HG02840 (cell line): ENCODE measurements around the gene RGS18.
"Not testable (repeated sequence)": the region's sequence is repeated elsewhere in the genome, so short reads cannot be mapped to it uniquely, and the experiment has no call there.

ENCODE experiments used
- ATAC-seq: cut with Tn5 transposase; IDR thresholded peaks from one replicate; pipeline ENCODE4 v1.9.1; 2021; ENCODE audit warnings: mild to moderate bottlenecking, moderate library complexity, moderate number of reproducible peaks; ENCODE audit not compliant: unreplicated experiment, low FRiP score

Gene RGS18

DNA sequence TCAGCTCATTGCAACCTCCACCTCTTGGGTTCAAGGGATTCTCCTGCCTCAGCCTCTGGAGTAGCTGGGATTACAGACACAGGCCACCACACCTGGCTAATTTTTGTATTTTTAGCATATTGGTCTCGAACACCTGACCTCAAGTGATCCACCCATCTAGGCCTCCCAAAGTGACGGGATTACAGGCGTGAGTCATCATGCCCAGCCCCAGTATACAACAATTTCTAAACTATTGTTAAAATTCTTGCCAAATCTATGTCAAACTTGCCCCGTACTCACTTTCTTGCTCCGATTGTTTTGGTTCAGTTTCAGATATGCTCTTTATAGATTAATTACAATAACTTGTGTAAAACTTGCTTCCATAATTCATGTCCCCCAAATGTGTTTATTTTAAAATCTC, 4.1 kb downstream of the RGS18 start:
- ATAC-seq = no peak

DNA sequence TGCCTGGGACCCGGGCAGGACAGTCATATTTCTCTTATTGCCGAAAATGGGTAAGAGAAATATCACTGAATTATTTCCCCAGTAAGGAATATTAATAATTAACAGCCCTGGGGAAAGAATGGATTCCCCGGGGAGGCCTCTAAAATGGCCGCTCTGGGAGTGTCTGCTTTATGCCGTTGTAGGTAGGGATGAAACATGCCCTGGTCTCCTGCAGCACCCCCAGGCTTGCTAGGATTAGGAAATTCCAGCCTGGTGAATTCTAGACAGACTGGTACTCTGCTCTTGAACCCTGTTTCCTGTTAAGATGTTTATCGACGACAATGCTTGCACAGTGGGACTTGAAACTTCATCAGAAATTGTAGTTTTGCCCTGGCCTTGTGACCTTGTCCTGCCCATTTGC, 6.7 kb downstream of the RGS18 start:
- not testable (repeated sequence) for ATAC-seq

DNA sequence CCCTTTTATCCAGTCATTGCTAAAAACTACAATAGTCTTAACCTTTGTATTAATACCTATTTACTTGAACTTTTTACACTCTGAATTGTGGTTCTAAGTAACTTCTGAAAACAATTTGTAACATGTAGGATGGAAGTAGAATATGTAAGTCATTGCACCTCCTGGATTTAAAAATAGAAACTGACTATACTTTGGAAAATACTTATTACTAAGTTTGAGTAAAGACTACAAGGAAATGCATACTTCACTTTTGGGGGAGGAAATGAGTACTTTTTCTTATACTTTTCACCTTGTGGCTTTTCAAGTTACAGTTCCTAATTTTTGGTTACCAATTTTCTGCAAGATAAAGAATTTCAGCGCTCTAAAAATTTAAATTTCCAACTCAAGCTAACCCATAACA, 8.7 kb downstream of the RGS18 start:
- no peak for ATAC-seq

DNA sequence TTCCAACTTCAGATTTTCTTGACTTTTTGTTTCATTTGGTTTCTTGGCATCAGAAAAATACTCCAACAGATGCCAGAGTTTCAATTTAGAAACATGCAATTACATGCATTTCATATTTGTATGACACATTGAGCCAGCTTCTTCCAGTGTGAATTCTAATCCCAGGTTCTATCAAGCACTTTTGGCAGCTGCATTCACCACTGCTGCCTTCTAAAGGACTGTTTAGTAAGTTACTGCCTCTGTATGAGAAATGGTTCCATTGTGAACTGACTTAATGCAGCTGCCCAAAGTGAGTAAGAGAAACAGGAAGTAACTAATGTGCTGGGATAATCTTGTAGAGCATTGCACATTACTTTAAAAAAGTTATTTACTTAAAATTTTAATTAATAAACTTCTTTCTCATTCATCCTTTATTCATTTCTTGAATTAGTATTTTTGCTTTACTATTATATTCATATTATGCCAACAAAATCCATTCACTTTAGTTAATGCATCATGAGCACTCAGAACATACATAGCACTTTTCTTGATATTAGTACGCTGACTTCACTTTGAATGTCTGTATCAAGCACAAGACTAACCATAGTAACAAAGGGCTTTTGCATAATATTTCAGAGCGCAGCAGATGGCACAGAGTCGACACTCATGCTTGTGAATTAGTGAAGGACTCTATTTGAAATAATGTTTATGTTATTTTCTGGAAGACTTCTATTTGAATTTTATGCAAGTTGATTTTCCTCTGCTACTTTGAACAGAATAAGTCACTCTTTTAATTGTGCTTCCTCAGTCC, 9.8 kb downstream of the RGS18 start:
- ATAC-seq = no peak

DNA sequence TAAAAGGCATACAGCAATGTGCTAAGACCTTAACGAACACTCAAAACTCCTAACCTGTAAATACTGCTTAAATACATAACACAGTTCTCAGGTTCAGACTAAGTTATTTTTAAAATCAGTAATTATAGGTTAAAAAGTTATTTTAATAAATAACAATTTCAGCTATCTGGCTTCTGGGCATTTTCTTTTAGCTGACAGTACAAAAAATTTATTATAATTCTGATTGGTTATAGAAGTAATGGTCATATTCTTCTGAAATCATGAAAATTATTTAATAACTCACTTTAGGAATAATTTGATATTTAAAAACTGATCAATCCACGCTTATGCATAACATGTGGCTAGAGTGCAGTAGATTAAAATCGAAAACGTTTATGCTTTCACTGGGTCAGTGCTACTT, 10.7 kb downstream of the RGS18 start:
- ATAC-seq = no peak

DNA sequence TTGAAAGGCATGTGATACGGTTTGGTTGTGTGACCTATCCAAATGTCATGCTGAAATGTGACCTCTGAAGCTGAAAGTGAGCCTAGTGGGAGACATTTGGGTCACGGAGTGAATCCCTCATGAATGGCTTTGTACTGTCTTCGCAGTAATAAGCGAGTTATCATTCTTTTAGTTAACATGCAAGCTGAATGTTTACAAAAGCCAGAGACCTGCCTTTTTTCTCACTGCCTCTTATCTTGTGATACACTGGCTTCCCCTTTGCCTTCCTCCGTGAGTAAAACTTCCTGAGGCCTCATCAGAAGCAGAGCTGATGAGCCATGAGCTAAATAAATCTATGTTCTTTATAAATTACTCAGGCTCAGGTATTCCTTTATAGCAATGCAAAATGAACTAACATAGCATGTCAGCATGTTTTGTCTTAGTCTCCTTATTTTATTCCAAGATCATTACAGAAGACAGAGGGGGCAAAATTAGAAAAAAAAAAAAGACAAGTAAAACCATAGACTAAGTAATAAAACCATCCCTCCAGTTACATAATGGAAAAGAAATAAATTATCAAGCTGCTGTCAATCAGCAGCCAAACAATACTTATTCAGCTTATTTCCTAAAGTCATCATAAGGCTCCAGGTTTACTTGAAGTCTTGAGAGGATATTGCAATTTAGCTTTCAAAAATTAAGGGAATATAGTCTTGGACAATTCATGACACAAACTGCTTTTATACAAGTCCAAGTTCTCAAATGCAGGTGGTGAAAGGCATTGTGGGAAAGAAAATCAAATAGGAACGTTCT, 12.1 kb downstream of the RGS18 start:
- ATAC-seq = no peak

DNA sequence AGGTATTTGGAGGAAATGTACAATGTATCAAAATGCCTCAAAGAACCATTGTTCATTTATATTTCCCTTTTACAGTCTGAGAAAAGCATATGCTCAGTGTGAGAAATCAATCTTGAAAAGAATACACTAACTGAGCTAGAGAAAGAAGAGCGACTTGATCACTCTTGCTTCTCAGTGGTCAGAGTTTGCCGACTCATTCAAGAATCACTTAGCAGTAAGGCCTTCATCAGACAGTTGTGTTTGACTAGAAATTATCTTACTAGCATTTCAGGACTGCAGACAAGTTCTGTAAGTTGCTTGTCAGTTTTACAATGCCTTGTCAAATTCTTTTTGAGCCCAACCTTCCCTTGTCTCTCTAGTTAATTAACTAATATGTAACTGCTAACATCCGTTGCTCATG, 12.9 kb downstream of the RGS18 start:
- ATAC-seq = no peak

DNA sequence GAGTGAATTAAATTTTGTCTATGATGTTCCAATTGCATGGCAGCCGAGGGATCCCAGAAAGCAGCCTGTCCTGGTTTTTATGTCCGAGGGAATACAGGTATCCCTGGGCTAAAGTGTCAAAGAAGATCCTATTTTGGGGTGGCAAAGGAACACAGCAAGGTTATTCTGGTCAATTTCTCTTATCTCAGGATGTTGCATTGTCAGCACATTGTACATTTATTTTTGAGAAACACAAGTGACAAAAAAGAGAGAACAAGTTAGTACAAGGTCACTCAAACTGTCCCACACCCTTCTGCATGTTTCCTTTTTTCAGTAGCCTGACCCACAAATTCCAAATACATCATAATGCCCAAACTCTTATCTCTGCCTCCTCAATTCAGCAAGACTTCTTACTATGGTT, 17.7 kb downstream of the RGS18 start:
- no peak for ATAC-seq

DNA sequence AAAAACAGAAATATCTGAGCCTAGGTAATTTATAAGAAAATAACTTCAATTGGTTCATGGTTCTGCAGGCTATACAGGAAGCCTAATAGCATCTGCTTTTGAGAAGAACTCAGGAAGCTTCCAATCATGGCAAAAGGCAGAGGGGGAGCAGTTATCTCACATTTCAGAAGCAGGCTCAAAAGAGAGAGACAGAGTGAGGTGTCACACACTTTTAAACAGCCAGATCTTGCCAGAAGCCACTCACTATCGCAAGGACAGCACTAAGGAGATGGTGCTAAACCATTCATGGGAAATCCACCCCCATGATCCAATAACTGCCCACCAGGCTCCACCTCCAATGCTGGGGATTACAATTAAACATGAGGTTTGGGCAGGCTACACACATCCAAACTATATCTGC, 25.5 kb downstream of the RGS18 start:
- no peak for ATAC-seq

DNA sequence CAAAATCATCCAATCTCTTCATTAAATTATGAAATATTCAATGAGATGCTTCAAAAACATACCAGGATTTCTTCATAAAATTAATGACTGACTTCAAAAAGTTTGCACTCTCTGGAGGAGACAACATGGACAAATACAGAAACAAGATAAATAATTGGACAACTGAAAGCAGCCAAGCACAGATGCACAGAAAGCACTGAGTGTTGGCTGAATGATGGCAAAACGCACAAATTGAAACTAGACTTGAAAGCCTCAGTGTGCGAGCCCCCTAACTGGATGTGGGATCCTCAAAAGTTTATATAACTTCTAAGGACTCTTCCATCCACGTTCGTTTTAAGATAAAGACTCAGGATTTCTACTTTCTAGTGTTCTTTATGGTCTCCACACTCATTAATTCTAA, 27.9 kb downstream of the RGS18 start:
- no peak for ATAC-seq

DNA sequence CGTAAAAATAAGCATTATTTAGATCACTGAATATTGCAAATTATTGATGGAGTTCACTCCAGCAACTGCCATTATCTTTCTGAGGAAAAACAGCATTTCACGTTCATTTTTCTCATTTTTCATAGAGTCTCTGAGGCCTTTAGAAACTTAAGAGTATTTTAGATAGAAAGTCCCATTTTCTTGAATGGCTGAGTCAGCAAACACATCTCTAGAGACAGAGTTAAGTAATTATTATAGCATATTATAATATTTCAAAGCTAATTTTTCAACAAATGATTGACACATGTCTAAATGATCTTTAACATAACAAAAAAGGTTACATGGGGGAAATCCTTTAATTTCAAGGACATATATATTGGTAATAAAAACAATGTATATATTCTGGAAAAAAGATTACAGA, 31.8 kb downstream of the RGS18 start:
- ATAC-seq = no peak

DNA sequence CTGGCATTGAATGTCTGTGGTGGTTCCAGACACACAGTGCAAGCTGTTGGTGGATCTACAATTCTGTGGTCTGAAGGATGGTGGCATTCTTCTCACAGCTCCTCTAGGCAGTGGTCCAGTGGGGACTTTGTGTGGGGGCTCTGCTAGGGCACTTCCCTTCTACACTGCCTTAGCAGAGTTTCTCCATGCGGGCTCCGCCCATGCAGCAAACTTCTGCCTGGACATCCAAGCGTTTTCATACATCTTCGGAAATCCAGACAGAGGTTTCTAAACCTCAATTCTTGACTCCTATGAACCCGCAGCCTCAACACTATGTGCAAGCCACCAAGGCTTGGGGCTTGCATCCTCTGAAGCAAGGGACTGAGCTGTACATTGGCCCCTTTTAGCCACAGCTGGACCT, 43.0 kb downstream of the RGS18 start:
- ATAC-seq = no peak

DNA sequence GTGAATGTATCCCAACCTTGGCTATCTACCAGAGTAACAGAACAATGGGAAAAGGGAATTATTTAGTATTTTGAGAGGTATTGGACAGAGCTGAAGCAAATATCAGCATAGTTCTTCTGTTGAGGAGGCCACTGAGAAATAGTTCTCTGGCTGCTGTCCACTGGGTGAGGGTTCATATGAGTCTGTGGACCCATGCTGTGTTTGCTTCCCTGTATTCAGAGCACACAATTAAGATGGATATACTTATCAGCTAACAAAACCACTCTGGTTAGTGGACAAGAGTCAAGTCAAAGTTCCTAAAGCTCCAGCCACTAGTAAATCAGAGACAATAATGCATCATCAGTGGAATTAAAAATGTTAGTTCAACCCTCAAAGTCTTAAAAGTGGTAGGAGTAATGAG, 66.1 kb downstream of the RGS18 start:
- no peak for ATAC-seq

DNA sequence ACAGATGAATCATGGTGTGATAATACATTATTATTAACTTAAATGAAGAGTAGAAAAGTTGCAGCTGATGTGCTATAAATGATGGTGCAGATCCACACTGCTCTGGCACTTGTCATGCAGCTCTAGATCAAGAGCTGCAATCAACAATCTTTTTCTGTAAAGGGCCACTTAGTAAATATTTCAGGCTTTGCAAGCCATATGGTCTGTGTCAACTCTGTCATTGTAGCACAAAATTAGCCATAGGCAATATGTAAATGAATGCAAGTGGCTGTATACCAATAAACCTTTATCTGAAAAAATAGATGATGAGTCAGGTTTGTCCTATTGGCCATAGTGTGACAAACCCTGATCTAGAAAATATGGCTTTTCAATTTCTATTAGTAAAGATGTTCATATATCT, 66.6 kb downstream of the RGS18 start:
- no peak for ATAC-seq

DNA sequence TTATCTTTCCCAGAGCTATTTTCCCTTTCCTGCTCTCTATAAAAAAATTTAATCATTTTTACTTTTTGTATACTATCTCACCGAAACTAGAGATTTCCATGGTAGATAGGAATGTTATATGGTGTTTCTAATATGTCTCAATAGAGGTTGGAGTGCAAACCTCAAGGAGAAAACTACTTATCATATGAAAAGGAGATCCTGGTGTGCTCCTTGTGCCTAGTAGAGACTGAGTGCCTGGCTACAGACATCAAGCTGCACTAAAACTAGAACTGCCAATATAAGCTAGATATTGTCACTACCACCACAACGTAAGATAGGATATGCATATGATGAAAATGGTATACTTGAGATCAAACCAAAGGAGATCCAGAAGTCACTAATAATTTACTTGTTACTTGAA, 67.0 kb downstream of the RGS18 start:
- no peak for ATAC-seq

DNA sequence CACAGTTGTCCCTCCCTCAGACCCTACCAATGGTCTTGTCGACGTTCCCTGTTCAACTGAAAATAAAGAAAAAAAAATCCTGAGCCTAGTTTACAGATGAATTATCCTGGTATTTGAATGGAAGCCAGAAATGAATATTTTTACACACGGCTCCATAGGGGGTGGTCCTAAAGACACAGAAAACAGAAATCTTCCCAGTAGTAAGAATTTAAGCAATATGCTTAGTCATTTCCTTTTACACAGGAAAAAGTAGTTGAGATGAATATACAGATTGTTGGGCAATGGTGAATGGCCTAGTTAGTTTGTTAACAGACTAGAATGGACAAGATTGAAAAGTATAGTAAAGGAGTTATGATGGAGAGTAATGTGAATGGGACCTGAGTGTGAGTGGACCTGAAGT, 67.4 kb downstream of the RGS18 start:
- ATAC-seq = no peak

DNA sequence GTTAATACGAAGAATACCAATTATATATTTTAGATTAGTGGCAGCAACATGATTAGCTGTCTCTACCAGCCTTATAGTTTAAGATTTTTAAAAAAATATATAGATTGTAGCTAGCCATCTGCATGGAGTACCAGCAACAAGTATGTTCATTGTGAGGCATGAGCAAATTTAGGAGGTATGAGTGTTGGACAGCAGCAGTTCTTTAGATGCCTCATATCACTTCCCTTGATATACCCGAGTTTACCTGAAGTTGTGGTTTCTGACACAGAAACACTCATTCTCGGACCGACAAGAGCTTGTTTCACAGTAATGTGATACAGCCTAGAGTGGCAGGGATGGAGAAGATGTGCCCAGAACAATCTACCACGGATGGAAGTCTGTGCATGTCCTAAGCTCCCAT, 69.1 kb downstream of the RGS18 start:
- no peak for ATAC-seq

DNA sequence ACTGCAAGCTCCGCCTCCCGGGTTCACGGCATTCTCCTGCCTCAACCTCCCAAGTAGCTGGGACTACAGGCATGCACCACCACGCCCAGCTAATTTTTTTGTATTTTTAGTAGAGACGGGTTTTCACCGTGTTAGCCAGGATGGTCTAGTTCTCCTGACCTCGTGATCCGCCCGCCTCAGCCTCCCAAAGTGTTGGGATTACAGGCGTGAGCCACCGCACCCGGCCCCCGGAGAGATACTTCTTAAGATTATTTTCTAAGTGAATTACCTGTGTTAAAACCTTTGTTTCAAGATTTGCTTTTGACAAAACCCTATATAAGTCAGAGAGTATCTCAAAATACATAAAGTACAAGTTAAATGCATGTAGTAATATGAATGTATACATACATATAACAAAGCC, 69.7 kb downstream of the RGS18 start:
- not testable (repeated sequence) for ATAC-seq

DNA sequence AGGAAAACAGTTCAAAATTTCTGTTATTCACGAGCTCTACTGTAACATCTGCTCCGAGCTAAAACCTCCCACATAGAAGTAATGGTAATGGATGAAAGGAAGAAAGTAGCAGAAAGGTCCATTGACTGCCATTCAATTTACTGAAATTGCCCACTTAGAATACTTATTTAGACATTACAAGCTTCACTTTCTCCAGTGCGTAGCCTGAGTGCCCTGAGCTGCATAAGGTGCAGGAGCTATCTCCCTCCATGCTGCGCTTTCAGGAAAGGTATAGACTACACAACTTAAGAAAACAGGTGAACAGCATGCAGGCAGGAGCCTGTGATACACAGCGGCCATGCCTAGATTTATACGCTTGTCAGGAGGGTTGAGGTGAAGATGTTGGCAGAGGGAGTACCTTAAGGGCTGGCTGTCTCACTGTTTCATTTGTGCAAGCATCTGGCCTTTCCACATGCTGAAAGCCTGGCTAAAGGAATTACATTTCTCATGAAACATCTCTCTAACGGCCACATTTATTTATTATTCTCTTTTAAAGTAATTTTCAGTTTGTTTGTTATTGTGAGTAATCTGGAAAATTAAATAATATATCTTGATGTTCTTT, 74.7 kb downstream of the RGS18 start:
- ATAC-seq = no peak

DNA sequence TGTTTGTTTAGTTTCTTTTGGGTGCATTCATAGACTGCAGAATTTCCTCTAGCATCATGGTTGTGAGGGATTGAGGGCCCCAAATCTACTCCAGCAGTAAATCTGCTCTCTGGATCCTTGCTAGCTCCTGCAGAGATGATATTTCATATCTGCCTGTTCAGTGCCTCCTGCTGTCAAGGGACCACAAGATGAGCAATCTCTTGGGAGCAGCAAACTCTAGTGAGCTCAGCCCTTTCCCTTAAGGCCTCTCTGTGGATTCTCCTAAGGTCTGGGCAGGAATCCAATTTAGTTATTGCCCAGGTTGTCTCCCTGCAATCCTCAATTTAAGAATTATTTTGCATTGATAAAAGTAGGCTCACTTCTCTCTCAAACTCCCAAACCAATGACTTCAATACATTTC, 76.9 kb downstream of the RGS18 start:
- ATAC-seq = no peak
